HL-60 (cell line): ENCODE measurements around the gene KRT6A.

Experiments
- GABPA ChIP-seq: IDR thresholded peaks from 2 replicates; pipeline ENCODE4 v1.6.1; 2012; ENCODE audit warnings: low read depth
- POLR2AphosphoS5 ChIP-seq: IDR thresholded peaks from 2 replicates; pipeline ENCODE4 v1.6.1; 2012; ENCODE audit warnings: low read depth
- SPI1 ChIP-seq: IDR thresholded peaks from 2 replicates; pipeline ENCODE4 v1.6.1; 2012; ENCODE audit warnings: low read depth, mild to moderate bottlenecking, borderline replicate concordance
- TF ChIP-seq, protein P1 (sequence below): IDR thresholded peaks from one replicate; pipeline ENCODE4 v1.5.1; 2011; ENCODE audit warnings: low read length, control low read depth, inconsistent platforms; ENCODE audit not compliant: insufficient read depth
- TF ChIP-seq, protein P2 (sequence below): IDR thresholded peaks from 2 replicates; pipeline ENCODE4 v1.6.1; 2012; ENCODE audit warnings: low read depth; ENCODE audit not compliant: insufficient replicate concordance

- TF ChIP-seq, protein P1, sequence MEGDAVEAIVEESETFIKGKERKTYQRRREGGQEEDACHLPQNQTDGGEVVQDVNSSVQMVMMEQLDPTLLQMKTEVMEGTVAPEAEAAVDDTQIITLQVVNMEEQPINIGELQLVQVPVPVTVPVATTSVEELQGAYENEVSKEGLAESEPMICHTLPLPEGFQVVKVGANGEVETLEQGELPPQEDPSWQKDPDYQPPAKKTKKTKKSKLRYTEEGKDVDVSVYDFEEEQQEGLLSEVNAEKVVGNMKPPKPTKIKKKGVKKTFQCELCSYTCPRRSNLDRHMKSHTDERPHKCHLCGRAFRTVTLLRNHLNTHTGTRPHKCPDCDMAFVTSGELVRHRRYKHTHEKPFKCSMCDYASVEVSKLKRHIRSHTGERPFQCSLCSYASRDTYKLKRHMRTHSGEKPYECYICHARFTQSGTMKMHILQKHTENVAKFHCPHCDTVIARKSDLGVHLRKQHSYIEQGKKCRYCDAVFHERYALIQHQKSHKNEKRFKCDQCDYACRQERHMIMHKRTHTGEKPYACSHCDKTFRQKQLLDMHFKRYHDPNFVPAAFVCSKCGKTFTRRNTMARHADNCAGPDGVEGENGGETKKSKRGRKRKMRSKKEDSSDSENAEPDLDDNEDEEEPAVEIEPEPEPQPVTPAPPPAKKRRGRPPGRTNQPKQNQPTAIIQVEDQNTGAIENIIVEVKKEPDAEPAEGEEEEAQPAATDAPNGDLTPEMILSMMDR: no peak
- TF ChIP-seq POLR2AphosphoS5: no peak
- TF ChIP-seq SPI1: no peak
- TF ChIP-seq GABPA: no peak
- TF ChIP-seq, protein P2, sequence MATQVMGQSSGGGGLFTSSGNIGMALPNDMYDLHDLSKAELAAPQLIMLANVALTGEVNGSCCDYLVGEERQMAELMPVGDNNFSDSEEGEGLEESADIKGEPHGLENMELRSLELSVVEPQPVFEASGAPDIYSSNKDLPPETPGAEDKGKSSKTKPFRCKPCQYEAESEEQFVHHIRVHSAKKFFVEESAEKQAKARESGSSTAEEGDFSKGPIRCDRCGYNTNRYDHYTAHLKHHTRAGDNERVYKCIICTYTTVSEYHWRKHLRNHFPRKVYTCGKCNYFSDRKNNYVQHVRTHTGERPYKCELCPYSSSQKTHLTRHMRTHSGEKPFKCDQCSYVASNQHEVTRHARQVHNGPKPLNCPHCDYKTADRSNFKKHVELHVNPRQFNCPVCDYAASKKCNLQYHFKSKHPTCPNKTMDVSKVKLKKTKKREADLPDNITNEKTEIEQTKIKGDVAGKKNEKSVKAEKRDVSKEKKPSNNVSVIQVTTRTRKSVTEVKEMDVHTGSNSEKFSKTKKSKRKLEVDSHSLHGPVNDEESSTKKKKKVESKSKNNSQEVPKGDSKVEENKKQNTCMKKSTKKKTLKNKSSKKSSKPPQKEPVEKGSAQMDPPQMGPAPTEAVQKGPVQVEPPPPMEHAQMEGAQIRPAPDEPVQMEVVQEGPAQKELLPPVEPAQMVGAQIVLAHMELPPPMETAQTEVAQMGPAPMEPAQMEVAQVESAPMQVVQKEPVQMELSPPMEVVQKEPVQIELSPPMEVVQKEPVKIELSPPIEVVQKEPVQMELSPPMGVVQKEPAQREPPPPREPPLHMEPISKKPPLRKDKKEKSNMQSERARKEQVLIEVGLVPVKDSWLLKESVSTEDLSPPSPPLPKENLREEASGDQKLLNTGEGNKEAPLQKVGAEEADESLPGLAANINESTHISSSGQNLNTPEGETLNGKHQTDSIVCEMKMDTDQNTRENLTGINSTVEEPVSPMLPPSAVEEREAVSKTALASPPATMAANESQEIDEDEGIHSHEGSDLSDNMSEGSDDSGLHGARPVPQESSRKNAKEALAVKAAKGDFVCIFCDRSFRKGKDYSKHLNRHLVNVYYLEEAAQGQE: no peak
Observed at GRCh38 chr12:52515319-52515646, 22.2 kb upstream of the KRT6A start.
